ENCODE results near the gene IKBKG.
"Not testable (repeated sequence)": the region's sequence is repeated elsewhere in the genome, so short reads cannot be mapped to it uniquely, and the experiment has no call there.

IKBKG gene

GRCh38 chrX:154607976-154608375 is 60.6 kb downstream of the IKBKG start:
- DNase-seq = not testable (repeated sequence)

DNA sequence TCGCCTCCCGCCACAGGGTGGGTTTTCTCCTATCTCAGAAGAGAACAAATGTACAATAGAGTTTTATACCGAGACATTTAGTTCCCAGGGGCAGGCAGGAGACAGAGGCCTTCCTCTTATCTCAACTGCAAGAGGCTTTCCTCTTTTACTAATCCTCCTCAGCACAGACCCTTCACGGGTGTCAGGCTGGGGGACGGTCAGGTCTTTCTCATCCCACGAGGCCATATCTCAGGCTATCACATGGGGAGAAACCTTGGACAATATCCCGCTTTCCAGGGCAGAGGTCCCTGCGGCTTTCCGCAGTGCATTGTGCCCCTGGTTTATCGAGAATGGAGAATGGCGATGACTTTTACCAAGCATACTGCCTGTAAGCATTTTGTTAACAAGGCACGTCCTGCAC is 61.4 kb downstream of the IKBKG start:
- not testable (repeated sequence) for DNase-seq

DNA sequence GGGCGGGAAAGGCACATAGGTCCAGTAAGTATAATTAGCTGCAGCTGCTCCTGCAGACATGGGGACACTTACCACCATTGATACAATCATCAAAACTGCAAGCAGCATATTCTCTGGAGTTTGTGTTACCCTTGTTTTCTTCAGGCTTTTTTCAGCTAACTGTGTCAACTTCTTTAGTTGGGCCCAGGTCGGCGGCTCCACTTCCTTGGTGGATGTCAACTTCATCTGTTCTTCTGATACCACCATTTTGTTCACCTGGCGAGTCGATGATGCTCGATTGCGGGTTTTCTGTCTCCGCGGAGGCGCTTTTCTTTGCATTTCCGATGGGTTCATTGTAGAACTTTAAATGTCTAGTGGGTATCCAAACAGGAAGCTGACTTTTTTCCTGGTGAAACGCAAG is 63.7 kb downstream of the IKBKG start:
- DNase-seq = not testable (repeated sequence)

DNA sequence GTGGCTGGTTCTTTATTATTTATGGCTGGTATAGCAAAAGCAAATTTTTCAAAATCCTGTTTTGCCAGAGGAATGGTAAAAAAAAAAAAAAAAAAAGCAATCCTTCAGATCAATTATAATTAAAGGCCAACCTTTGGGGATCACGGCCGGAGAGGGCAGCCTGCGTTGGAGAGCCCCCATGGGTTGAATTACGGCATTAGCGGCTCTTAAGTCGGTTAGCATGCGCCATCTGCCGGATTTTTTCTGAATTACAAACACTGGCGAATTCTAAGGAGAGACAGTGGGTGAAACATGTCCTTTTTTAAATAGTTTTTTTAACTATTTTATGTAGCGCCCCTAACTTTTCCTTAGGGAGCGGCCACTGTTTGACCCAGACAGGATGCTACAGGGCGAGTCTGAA is 66.2 kb downstream of the IKBKG start:
- DNase-seq = not testable (repeated sequence)
